AG09319 (cell line): ENCODE measurements around the gene ZNF592.

Experiments
- DNase-seq: peaks from one replicate; pipeline ENCODE4 v3.0.0-alpha.2; 2010; ENCODE audit warnings: low read depth; ENCODE audit errors: extremely low read depth
- TF ChIP-seq, protein P1 (sequence below): IDR thresholded peaks from 2 replicates; pipeline ENCODE4 v1.5.1; 2011; ENCODE audit warnings: low read depth, mild to moderate bottlenecking, inconsistent platforms, low read length, moderate library complexity

Gene ZNF592

DNA sequence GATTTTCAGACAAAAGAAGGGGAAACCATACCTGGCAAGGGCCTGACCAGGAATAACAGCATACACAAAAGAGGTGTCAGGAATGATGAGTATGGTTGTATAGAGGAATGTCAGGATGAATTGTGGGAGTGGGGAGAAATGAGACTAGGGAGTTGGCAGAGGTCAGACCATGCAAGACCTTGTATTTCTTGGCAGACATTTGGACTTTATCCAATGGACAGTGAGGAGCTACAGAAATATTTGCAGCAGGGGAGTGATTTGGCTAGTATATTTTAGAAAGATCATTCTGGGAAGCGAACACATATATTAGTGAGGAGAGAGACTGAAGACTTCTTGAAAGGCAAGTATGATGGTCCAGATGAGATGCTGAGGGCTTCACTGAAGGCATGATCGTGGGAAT, 43.4 kb downstream of the ZNF592 start:
- no peak for DNase-seq
- TF ChIP-seq, protein P1, sequence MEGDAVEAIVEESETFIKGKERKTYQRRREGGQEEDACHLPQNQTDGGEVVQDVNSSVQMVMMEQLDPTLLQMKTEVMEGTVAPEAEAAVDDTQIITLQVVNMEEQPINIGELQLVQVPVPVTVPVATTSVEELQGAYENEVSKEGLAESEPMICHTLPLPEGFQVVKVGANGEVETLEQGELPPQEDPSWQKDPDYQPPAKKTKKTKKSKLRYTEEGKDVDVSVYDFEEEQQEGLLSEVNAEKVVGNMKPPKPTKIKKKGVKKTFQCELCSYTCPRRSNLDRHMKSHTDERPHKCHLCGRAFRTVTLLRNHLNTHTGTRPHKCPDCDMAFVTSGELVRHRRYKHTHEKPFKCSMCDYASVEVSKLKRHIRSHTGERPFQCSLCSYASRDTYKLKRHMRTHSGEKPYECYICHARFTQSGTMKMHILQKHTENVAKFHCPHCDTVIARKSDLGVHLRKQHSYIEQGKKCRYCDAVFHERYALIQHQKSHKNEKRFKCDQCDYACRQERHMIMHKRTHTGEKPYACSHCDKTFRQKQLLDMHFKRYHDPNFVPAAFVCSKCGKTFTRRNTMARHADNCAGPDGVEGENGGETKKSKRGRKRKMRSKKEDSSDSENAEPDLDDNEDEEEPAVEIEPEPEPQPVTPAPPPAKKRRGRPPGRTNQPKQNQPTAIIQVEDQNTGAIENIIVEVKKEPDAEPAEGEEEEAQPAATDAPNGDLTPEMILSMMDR, result no peak

DNA sequence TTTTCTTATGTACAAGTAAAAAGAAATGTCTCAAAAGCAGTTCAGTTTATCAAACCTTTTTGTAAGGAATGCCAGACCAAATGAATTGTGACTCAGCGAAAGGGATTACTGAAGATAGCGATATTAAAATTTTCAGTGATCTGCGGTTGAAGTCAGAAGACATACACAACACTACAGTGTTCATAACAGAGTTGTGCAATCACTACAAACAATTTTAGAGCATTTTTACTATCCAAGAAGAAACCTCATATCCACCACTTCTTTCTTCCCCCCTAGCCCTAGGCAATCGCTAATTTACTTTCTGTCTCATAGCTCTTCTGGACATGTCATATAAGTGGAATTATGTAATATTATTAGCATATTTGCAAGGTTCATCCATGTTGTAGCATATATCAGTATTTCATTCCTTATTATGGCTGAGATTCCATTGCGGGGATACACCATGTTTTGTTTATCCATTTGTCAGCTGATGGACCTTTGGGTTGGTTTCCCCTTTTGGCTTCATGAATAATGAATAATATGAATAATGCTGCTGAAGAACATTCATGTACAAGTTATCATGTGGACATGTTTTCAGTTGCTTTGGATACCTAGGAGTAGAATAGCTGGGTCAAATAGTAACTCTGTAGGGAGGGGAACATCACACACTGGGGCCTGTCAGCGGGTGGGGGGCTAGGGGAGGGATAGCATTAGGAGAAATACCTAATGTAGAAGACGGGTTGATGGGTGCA, 45.2 kb downstream of the ZNF592 start:
- TF ChIP-seq, protein P1, result no peak
- DNase-seq, result no peak

- TF ChIP-seq, protein P1, result no peak
- no peak for DNase-seq
These were observed 45.8 kb downstream of the ZNF592 start for GRCh38 chr15:84794162-84794547.

- TF ChIP-seq, protein P1, result no peak
- DNase-seq, result no peak
These were observed 46.8 kb downstream of the ZNF592 start for GRCh38 chr15:84795186-84795585.

- TF ChIP-seq, protein P1, result no peak
- no peak for DNase-seq
These were observed 48.8 kb downstream of the ZNF592 start for GRCh38 chr15:84797212-84797611.

DNA sequence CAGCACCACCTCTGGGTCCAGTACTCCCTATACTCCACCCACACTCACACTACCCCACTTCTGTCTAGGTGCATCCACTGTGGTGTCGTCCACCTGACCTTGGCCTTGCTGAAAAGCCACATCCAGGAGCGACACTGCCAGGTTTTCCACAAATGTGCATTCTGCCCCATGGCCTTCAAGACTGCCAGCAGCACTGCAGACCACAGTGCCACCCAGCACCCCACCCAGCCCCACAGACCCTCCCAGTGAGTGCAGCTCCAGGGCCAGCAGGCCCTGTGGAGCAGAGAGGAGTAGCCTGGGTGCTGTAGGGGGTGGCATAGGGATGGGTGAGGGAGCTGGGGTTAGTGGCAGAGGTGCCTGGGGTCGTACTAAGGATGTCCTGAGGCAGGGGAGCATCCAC, 49.4 kb downstream of the ZNF592 start:
- TF ChIP-seq, protein P1, result no peak
- DNase-seq, result no peak

DNA sequence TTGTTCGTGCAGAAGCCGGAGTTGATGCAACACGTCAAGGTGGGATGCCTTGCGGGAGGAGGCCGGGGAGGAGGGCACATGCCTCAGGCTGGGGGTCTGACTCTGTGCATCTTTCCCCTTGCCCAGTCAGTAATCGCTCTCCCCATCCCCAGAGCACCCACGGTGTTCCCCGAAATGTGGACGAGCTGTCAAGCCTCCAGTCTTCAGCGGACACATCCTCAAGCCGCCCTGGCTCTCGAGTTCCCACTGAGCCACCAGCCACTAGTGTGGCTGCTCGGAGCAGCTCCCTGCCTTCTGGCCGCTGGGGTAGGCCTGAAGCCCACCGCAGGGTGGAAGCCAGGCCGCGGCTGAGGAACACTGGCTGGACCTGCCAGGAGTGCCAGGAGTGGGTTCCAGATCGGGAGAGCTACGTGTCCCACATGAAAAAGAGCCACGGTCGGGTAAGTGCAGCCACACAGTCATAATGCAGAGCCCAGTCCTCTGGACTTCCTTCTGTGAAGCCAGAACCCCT, 50.1 kb downstream of the ZNF592 start:
- TF ChIP-seq, protein P1, result no peak
- DNase-seq, result no peak
